Measurements from ENCODE around the gene SLC24A4.
"Not testable (repeated sequence)": the region's sequence is repeated elsewhere in the genome, so short reads cannot be mapped to it uniquely, and the experiment has no call there.

The SLC24A4 gene

DNA sequence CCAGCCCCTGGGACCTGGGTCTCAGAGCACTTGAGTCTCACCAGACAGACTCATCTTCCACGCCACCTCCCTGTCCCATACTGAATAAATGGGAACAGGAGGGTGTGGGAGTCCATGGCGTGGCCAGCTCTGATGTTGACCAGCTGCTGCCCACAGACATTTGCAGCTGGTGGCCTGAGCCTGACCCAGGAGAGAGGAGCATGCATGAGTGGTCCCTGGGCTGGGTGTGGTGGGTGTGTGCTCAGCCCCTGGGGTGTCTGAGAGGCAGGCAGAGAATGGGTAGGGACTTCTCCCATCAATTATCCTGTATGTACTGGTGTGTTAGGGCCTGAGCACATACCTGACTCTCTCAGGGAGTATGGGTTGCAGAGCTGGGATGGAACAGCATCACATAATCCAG is 49.3 kb downstream of the SLC24A4 start:
- no peak for DNase-seq

DNA sequence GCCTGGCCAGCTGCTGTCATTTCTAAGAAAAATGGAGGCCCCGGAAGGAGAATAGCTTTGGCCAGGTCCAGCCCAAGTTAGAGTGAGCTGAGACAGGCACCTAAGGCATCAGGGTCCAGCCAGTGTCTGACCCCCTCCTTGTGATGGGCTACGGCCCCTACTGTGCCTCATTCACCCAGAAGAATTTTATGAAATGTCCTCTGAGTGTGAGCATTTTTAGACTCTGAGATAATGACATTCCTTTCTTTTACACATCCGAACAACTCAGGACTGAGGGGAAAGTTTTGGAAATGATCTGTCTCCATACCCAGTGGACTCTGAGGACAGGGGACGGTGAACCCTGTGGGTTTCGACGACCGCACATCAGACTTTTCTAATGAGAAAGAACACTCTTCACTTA is 50.4 kb downstream of the SLC24A4 start:
- no peak for DNase-seq

DNA sequence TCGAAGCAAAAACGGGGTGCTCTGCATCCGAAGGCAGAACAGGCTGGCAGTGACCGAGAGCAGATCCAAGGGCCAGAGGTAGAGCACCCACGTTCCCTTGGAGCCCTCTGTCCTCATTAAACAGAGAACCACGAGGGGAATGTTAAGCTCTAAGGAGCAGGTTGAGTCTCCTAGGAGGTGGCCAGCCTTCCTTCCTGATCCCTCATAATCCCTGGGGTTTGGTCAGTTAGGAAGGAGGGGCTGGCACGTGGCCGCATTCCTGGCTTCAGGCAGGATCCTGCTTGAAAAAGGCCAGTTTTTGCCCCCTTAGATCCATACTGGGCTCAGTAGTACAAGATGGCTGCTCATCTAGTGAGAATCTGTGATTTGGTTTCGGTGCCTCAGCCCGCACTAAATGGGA is 57.2 kb downstream of the SLC24A4 start:
- DNase-seq: no peak

DNA sequence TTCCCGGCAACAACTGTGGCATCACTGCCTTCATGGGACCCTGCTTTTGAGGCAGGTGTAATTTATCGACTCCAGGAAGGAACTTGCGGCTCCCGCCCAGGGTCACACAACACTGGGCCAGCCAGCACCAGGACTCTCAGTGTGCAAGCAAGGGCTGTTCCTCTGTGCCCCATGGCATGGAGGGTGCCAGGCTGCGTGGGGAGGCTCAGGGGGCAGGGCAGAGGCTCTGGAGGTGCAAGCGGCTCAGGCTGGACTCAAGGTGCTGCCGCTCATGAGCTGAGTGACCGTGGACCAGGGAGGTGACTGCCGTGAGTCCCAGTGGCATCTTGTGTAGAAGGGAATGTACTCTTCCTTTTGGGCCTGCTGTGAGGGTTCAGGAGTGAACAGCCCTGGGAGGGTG is 57.6 kb downstream of the SLC24A4 start:
- DNase-seq: no peak

DNA sequence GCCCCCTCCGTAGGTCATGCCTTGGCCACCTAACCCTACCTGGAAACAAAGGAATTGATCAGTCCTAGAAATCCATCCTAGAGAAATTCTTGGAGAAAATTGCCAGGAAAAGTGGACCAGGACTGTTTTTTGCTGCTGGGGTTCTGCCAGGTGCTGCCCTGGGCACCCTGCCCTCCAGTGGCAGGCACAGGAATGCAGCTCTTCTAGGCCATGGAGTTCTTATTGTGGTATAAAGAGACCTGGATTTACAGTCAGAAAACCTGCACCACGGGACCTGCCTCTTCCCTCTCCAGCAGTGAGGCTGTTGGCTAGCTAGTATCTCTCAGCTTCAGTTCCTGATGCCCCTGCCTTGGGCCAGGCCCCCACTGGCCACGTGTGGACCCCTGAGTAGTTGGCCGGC is 59.7 kb downstream of the SLC24A4 start:
- DNase-seq: no peak

DNA sequence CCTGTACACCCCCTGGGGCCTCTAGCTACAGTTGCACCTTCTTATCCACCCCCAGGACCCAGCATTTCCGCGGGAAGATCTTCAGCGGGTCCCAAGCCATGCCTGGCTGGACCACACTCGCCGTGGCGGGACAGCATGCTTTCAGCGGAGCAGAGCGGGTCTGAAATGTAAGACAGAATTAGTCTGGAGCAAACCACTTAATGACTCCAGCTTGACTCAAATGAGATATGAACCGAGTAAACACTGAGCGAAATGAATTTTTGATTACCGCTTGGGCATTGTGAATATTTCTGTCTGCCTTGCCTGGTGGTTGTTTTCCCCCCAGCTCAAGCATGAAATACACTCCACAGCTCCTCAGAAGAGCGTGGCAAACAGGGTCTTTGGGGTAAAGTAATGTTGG is 60.8 kb downstream of the SLC24A4 start:
- no peak for DNase-seq

DNA sequence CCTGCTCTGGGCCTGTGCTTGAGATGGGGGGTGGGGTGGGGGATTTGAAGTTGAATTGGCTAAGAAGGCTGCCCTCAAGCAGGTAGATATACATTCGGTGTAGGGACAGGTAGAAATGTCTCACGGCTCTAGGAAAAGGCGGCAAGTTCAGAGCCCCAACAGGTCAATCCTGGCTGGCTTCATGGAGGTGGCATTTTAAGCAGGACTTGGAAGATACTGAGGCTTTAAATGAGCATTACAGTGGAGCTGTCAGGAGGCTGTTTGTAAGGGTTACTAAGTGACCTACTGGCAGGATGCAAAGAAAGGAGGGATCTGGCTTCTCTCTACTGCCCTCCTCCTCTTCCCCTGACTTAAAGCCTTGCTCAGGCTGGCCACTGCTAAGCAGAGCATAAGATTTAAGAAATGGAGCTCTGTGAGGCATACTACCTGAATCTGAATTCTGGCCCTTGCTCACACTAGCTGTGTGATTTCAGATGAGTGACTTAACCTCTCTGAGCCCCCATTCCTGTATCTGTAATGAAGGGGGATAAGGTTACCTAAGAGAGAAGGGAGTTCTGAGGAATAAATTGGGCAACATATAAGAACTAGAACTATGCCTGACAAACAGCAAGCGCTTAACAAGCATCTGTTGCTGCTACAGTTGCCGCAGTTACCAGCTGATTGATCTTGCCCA is 61.6 kb downstream of the SLC24A4 start:
- DNase-seq: no peak

DNA sequence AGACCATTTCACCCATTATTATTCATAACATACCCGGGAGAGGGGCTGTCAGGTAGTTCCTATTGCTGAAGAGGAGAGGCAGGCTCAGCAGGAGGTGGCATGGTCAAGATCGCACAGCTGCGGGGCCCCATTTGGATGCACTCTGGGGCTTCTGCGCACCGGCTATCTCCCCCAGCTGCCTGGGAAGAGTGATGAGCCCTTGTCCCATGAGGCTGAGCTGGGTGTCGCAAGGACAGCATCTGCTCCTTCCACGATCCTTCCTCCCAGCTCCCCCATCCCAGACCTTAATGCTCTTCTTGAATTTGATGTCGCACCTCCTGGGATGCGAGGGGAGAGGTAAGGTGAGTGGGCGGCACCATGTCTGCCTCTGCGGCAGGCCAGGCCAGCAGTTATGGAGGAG is 62.6 kb downstream of the SLC24A4 start:
- DNase-seq: no peak

DNA sequence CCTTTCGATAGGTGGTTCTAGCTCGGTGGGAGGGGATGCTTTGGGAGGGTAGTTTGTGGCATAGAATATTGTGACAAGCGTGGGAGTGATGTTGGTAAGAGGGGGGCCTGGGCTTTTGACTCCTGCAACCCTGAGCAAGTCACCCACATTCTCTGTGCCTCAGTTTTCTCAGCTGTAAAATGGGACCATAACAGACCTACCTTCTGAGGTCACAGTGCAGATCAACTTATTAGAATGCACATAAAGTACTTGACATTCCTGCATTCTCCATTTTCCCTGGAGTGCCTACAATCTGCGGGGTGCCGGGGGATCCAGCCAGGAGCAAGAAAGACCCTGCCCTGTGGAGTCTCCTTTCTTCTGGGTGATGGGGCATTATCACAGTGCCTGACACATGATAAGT is 63.2 kb downstream of the SLC24A4 start:
- no peak for DNase-seq

DNA sequence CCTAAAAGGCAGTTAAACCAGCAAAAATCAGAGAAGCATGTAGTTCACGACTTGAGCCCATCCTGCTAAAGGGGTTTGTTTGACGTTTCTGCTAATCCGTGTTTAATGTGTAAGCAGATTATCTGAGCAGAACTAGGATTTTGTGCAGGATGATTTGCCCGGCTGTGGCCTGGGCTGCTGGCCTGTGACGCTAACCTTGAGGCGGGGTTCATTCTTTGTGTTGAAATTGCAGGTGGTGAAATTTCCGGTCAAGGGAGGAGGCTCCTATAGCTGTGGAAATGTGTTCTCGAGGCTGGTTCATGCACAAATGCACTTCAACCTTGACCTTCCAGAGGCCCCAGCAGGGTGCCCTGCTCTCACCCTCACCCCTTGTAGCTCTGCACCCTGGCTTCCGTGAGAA is 63.7 kb downstream of the SLC24A4 start:
- no peak for DNase-seq

DNA sequence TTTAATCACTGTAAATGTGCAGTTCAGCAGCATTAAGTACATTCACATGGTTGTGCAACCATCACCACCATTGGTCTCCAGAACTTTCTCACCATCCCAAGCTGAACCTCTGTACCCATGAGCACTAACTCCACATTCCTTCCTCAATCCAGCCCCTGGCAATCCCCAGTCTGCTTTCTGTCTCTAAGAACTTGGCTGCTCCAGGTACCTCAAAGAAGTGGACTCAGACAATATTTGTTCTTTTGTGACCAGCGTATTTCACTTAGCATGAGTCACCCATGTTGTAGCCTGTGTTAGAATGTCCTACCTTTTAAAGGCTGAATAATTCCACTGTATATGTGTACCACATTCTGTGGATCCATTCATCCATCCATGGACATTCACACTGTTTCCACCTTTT is 64.6 kb downstream of the SLC24A4 start:
- DNase-seq: no peak

DNA sequence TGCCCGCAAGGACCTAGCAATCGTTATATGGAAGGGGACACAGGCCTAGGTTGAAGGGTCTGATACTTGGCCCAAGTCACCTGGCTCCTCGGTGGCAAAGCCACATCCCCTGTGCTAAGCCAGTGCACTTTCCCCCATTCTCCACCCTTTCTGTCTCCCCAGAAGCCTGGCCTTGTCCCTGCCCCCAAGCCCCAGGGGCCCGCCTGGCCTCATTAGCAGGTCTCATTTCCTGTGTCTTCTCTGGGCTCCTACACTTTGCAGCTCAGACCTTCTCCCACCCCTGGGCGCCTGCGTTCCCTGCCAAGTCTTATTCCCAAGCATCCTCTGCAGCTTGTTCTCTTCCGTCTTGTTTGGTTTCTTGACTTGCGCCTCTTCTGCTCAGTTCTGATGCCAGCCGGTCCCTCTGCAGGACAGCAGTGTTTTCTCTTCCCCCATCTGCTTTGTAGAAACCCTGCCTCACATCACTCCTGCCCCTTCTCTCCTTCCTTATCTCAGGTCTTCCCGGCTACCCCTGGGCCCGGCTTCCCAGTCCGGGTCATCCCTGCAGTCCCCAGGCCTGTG is 66.7 kb downstream of the SLC24A4 start:
- no peak for DNase-seq

DNA sequence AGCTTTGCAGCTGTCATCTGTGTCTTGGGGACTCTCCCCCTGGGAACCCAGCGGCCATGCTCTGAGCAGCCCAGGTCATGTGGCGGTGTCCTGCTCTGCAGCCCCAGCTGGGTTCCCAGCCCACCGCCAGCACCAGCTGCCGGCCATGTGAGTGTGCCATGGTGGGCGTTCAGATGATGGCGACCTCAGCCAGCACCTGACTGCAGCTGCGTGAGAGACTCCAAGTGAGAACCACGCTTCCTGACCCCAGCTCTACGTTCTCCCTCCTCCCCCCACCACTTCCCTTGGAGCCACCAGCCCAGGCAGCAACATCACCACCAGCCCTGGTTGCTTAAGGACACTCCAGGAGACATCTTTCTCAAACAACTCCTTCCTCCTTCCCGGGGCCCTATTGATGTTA is 68.8 kb downstream of the SLC24A4 start:
- no peak for DNase-seq

DNA sequence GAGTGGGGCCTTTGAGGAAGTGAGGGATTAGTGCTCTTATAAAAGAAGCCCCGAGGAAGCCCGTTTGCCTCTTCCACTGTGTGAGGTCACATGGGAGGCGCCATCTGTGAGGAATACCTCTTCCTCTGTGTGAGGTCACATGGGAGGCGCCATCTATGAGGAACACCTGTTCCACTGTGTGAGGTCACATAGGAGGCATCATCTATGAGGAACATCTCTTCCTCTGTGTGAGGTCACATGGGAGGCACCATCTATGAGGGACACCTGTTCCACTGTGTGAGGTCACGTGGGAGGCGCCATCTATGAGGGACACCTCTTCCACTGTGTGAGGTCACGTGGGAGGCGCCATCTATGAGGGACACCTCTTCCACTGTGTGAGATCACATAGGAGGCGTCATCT is 69.7 kb downstream of the SLC24A4 start:
- DNase-seq: no peak

DNA sequence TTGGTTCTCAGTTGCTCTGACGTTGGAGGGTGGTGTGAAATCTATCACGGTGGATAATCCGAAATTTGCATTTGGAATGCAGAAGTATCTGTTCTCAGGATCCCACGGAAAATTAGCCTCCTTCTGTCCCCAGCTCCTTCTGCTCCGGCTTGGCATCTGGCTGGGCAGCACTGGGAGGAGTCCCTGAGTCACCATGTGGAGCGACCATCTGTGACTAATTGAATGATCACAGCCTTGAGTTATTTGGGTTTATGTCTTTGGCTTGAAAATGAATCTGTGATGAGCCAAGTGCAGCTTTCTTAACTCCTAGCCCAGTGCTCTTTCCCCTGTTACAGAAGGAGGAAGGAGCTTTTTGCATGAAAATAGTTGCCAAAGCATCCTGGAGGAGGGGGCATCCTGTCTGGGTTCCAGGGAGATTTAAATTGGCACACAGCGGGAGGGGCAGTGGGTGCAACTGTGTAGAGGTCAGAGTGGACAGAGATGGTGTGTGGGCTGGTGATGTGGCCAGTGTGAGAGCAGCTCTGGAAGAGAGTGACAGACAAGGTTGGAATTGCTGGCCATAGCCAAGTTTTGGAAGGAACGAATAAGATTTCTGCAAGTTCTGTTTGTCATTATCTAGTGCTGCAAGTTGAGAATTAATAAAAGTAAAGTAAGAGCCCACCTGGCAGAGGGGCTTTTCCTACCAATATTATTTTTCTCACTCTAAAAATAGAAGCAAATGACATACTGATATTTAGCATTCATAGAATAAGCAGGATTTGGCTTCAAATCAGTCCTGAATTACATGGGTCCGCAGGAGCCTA is 74.4 kb downstream of the SLC24A4 start:
- DNase-seq: no peak

DNA sequence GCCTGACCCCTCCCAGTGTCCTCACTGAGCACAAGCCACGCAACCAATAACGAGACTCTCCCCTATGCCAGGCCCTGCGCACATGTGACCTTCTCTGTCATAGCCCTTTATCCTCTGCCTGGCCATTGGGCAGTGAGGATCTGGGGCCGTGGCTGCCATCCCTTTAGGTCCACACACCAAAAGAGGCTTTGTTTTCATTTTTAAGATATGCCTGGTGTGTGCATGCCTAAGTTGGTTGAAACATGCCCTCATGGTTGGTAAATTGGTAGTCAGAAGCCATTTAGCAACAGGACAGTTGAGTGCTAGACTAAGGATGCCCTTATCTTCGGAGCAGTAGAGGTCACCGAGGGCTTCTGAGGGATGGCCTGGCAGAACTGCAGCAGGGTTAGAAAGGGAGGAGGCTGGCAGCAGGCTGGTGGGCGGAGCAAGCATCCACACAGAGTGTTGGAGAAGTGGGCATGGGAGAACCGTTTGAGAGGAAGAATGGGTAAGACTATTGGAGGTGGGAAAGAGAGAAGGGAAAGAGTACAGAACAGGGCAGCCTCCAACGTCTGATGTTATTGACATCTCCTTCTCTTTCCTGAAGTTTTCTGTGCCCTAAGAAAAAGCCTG is 75.1 kb downstream of the SLC24A4 start:
- DNase-seq: no peak

DNA sequence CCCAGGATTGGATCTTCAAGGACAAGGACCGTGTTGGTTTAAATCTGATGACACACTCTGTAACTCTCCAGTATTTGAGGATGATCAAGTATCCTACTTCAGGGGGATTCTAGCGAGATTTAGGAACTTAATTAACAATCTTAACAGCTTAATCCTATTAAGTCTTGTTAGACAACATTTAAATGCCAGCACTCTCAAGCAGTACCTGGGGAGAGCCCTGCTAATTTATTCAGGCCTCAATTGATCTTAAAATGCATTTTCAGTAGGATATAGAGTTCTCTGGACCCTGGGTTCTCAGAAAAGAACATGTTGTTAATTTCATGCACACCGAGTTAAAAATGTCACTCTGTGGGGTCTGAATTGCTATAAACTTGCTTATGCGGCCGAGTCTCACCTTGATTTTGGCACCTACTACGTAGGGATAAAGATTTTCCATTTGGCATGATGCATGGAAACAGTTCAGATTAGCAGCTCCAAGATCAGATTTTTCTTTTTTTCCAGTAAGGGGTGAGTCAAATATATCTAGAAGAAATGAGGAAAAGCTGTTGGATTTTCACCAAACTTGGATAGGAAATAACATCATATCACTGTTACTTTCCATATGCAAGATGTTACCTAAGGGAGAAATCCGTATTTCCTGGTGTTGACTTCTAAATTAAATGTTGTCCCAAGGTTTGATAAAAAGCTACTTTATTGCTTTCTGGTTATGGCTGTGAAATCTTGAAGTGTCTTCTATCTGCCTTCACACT is 76.1 kb downstream of the SLC24A4 start:
- no peak for DNase-seq

DNA sequence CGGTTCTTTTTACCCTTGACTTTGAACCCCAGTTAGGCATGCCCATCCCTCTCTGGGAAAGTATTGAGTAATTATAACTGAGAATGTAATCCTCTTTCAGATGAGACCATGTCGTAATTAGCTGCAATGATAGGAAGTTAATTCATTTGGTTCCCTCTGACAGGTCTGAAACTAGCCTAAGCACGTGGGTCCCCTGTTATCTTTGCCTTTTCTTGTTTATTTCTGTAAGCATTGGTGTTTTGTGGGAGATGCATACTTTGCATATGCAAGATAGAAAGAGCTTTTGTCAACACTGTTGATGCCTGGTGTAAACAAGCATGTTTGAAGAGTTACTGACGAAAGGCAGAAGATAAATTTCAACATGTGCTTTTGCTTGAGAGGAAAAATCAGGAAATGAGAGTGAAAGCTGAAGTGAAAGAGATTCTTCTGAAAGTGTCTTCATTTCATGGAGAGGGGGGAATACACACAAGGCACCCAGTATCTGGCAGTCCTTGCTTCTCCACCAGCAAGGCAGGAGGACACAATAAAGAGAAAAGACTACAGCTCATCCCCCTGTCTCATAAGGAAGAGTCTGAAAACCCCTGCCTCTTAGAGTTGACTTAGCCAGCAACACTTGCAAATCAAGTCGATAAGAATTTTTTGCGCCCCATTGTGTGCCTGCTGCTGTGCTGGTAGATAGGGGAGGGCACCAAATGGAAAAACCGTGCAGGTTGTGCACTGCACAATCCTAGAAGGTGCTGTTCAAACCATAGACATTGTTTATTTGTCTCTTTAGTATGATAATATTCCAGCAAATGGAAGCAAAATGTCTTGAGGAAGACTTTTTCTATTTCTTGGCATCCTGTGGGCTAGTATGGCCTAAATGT is 77.8 kb downstream of the SLC24A4 start:
- DNase-seq: no peak

DNA sequence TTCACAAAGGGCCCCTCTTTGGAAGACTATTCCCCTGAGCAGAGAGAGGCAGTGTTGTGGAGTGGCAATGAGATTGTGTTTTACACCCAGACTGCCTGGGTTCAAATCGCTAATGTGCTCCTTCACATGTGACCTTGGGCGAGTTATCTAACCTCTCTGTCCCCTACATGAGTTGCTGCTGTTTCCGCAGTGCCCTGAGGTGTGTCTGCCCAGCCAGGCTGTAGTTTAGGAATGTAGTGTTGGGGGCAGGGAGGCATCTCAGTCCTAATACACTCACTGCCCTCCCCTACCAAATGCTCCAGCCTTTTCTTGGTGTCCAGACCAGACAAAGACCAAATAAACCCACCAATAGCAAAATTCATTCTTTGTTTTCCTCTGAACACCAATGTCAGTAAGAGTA is 78.6 kb downstream of the SLC24A4 start:
- no peak for DNase-seq

DNA sequence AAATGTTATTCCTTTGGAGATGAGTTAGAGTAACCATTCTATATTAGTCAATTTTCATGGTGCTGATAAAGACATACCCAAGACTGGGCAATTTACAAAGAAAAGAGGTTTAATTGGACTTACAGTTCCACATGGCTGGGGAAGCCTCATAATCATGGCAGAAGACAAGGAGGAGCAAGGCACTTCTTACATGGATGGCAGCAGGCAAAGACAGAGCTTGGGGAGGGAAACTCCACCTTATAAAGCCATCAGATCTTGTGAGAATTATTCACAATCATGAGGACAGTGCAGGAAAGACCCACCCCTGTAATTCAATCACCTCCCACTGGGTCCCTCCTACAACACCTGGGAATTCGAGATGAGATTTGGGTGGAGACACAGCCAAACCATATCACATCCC is 79.5 kb downstream of the SLC24A4 start:
- not testable (repeated sequence) for DNase-seq

DNA sequence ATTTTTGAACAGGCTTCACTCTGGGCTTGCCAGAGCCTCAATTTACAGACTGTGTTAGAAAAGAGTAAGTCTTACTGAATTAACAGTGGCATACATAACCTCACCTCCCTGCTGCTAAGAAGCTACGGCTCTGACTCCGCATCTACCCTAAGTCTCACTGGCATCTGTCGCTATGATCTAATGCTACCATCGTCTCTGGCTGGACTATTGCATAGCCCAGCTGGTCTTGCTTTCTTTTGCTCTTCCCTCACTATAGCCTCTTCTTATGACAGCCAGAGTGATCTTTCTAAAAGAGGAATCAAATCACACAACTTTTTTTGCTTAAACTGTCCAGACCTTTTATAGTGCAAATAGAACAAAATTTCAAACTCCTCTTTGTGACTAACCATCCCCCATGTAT is 81.1 kb downstream of the SLC24A4 start:
- no peak for DNase-seq

DNA sequence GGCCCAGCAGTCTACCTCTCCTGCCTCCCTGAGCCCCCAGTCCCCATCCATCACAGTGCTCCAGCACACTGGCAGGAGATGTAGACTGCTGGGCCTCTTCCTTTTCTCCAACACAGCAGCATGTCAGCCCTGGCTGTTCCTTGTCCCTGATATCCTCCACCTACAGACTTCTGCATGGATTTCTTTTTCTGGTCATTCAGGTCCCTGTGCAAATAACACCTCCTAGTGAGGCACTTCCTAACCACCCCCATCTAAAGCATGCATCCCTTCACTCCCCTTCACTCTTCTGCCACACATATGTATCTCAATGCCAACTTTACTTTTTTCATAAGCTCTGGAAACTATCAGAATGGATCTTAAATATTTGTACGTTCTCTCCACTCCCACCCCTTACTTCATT is 81.5 kb downstream of the SLC24A4 start:
- no peak for DNase-seq

Data from stimulated activated CD4-positive, alpha-beta T cell treated with anti-CD3 and anti-CD28 coated beads, Interleukin-4, amount 100 ng/mL, for 1 hour (primary cell).